Germinal center (tissue), 1 donor: ENCODE data around the gene CDC42EP4.
"Not testable (repeated sequence)": the region's sequence is repeated elsewhere in the genome, so short reads cannot be mapped to it uniquely, and the experiment has no call there.

Source experiments
- DNase-seq: peaks from one replicate; pipeline ENCODE4 v3.0.0; 2012; ENCODE audit warnings: mixed read lengths, low spot score

The CDC42EP4 gene

DNA sequence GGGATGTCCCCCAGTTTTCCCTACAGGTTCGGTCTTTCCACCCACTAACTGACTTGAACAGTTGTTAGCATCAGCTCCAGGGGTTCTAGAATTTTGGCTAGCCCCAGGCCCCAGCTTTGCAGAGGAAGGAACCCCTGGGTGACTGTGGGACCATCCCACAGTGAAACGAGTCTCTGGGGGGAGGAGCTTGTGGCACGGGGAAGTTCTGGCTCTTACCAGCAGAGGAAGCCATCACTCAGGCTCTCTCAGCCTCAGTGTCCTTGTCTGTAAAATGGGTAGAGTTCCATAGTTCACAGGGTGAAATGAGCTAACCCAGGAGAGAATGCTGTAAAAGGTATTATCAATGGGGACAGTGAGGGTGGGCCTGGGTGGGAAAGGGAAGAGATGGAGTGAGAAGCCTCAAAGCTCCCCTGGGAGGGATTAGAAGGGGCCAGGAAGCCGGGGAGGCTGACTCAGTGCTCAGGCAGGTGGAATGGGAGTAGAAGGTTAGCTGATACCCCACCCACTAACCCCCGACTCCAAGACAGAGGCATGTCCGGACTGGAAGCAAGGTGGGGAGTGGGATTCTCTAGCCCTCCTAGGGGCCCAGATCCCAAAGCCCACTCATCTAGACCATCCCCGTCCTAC, 30.9 kb upstream of the CDC42EP4 start:
- DNase-seq = no peak

DNA sequence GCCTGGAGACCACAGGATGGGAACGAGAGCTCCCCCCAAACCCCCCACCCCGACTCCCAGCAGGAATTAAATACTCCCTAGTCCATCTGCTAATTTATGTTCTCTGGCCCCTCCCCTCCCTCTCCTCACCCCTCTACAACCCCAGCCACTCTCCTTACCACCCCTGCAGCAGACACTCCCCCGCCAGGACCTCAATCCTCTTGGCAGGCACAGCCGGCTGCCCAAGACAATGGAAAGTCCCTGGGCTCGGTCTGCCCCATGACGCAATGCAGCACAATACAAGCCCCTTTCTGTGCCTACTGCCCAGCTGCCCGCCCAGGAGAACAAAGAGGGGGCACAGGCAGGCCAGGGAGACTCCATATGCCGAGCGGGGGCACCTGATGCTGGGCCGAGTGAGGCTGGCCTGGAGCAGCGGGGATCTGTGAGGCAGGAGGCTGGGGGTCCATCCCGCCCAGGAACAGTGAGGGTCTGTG, 30.3 kb upstream of the CDC42EP4 start:
- DNase-seq = no peak

DNA sequence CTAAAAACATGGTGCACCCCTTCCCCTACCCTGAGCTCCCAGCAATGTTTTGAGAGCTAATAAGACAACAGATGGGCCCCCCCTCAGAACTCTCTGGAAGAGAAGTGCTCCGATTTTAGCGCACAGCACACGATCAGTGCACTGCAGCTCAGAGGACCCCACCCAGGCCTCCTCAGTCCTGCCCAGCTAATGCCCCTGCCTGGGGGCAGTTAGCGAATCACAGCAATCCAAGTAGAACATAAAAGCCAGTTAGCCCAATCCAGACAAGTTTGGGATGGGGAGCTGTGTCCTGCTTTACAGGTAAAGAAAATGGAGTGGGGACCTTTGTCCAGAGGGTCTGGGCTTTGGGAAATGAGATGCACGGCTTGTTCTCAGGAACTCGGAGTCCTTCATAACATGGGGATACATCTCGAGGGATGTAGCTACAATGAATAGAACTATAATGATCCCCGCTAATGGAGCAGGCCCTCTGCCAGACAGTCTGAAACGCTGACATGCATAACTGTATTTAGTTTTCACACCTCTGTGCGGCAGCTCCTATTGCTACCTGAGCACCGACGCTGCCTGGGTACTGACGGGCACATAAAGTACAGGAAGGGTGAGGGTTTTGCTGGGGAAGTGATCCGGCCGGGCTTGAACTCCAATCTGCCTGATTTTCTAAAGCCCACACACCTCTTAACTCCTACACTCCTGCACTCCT, 29.7 kb upstream of the CDC42EP4 start:
- no peak for DNase-seq

DNA sequence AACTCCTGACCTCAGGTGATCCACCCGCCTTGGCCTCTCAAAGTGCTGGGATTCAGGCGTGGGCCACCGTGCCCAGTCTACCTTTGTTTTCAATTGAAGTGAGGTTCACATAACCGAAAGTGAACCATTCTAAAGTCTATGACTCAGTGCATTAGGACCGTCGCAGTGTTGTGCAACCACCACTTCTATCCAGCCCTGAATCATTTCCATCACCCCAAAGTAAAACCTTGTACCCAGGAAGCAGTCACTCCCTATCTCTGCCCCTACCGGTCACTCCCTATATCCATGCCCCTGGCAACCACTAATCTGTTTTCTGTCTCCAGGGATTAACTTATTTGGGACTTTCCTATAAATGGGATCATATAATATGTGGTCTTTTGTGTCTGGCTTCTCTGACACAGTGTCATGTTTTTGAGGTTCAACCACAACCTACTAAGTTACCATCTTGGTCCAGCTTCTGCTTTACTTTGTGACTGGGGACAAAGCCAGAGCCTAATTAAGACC, 28.3 kb upstream of the CDC42EP4 start:
- no peak for DNase-seq

- DNase-seq = no peak
Measured at GRCh38 chr17:73338566-73339197, 26.9 kb upstream of the CDC42EP4 start.

GRCh38 chr17:73338050-73338521, 26.3 kb upstream of the CDC42EP4 start:
- no peak for DNase-seq

GRCh38 chr17:73337330-73337710, 25.5 kb upstream of the CDC42EP4 start:
- DNase-seq = no peak

- DNase-seq = no peak
Measured at GRCh38 chr17:73336408-73337329, 24.9 kb upstream of the CDC42EP4 start.

- no peak for DNase-seq
Measured at GRCh38 chr17:73335591-73336407, 24.0 kb upstream of the CDC42EP4 start.

- no peak for DNase-seq
Measured at GRCh38 chr17:73334771-73335513, 23.1 kb upstream of the CDC42EP4 start.

DNA sequence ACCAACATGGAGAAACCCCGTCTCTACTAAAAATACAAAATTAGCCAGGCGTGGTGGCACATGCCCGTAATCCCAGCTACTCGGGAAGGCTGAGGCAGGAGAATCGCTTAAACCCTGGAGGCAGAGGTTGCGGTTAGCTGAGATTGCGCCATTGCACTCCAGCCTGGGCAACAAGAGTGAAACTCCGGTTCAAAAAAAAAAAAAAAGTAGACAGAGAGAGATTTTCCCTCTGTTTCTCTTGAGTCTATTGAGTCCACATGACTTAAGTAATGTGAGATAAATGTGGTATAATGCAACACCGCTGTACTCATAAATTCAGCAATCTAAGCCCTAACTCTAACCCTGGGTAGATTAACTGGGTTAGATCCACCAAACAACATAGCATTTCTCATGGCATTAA, 21.6 kb upstream of the CDC42EP4 start:
- not testable (repeated sequence) for DNase-seq

GRCh38 chr17:73331060-73331459, 19.3 kb upstream of the CDC42EP4 start:
- no peak for DNase-seq

- DNase-seq = no peak
Measured at GRCh38 chr17:73327676-73328075, 15.9 kb upstream of the CDC42EP4 start.

- DNase-seq = no peak
Measured at GRCh38 chr17:73325527-73325842, 13.7 kb upstream of the CDC42EP4 start.

GRCh38 chr17:73324711-73325526, 13.1 kb upstream of the CDC42EP4 start:
- no peak for DNase-seq

DNA sequence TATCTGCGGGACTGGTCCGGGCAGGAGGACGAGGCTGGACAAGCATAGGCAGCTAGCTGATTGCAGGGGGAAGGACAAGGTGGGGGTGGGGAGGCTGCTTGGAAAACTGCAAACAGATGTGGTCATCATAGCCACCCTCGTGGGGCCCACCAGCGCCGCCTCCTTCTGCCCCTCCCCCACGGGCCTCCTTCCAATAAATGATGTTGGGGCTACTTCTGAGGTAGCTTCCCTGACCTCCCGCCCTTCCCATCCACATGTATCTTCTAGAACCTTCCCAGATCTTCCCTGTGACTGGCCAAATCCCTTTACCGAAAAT, 12.3 kb upstream of the CDC42EP4 start:
- DNase-seq = no peak

DNA sequence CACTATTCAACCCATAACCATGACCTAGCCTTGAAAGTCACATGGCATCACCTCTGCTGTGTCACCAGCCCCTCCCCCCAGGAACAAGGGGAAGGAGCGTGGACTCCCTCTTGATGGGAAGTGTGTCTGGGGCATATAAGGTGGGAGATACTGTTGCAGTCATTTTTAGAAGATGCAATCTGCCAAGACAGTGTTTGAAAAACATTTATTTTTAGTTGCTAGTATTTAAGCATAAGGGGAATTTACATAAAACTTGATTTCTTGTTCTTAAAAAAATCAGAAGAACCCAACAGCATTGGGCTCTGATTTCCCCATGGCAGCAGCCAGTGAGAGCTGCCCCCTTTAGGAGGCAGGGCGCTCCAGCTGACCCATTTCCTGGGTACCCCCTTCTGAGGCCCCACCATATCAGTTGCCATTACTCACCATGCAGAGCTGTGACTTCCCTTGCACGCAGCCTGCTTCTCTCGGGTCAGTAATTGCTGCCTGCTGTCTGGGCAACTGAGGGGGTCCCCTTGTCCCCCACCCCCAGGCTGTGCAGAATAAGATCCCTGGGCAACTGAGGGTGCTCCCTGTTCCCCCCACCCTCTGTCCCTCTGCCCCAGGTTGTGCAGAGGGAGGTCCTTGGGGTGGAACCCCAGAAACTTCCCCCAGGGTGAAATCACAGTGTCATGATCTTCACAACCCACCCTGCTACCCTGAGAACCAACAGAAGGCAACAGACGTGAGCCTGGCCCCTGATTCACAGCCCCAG, 11.8 kb upstream of the CDC42EP4 start:
- no peak for DNase-seq

- no peak for DNase-seq
Measured at GRCh38 chr17:73320601-73321264, 8.9 kb upstream of the CDC42EP4 start.
